ENCODE results near the gene HOXB9.

Gene HOXB9

DNA sequence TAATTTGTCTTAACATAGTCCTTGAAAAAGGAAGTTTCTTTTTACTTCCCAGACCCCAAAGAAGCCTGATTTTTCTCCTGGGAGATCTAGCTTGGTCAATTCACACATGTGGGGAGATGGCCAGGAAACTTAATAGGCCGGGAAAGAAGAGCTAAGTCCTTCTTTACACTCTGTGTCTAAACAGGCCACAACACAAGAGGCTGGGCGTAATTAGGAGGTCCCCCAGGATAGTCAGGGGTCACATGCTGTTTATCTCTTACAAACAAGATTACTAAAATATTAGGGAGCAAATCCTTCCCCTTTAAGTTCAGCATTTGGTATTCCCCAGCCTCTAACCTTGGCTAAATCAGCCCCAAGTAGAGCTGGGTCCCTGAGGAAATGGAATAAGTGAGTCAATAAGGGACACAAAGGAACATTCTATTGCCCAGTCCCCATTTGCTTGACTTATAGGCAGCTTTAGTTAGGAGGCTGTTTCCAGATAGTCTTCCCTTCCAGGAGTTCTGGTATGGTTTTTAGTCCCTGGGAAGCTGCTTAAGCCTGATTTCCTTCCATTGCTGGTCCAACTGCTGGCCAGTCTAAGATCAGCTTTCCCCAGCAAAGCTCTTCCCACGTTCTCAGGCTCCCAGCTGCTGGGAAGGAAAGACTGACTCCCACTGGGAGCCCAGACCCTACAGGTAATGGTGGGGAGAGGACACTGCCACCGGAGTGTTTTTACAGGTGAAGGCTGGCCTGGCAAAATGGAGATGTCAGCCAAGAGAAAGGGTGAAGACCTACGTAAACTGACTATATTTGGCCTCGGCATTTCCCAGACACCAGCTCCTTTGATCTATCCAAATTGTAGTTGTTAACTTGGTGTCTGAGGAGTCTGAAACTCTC, 14.1 kb upstream of the HOXB9 start:
- DNase-seq (ENCODE audit: low read depth in 1 of 2, low spot score in 1 of 2): no peak

DNA sequence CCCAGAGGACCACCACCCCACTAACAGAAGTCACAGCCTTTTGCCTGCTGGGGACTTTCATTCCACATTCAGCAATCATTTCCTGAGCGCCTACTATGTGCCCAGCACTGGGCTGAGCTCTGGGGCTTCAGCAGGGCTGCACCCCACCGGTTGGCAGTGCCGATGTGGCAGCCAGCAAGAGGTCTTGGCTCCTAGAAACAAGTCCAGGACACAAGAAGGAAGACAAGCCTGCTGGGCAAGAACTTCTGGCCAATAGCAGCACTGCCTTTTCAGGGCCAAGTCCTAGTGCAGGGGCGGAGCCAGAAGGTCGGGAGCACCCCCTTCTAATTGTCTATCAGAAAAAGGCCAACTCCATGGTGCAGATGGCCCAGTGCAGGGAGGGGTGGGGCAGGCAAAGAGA, 13.0 kb upstream of the HOXB9 start:
- no peak for DNase-seq (ENCODE audit: low read depth in 1 of 2, low spot score in 1 of 2)

DNA sequence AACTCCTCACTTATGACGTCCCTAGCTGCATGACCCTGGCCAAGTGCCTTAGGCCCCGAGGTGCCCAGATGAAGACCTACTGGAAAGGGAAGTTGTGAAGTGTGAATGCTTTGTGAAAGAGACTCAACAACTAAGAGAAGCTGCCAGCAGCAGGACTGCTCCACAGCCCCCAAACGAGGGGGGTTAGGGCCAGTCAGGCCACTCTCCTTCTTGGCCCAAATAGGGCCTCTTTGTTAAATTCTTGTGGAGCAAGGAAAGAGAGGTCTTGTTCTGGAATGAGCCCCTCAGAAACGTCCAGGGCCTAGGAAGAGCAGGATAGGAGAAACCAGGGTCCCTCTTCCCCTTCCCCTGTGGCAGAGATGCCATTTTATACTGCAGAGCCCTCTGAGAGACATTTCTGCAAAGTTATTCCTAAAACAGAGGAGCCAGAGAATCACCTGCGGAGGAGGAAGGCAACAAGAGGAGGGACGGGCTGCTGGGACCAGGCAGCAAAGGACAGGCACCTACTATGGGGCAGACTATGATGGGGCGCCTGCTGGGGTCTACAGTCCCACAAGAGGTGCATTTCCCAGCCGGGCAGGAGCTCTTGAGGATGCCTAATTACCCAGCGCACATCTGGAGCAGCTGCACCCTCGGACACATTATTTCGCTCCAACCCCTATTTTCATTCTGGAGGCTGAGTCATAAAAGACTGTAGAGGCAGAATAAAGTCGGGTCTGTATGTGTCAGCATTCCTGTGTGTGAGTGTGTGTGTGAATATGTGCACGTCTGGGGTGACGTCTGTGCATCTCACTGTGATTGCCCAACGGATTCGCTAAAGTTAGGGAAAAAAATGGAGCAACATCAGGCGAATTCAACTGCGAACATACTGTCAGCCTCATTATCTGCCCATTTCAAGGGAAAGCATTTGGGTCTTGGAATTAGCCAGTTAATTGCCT, 11.4 kb upstream of the HOXB9 start:
- no peak for DNase-seq (ENCODE audit: low read depth in 1 of 2, low spot score in 1 of 2)

DNA sequence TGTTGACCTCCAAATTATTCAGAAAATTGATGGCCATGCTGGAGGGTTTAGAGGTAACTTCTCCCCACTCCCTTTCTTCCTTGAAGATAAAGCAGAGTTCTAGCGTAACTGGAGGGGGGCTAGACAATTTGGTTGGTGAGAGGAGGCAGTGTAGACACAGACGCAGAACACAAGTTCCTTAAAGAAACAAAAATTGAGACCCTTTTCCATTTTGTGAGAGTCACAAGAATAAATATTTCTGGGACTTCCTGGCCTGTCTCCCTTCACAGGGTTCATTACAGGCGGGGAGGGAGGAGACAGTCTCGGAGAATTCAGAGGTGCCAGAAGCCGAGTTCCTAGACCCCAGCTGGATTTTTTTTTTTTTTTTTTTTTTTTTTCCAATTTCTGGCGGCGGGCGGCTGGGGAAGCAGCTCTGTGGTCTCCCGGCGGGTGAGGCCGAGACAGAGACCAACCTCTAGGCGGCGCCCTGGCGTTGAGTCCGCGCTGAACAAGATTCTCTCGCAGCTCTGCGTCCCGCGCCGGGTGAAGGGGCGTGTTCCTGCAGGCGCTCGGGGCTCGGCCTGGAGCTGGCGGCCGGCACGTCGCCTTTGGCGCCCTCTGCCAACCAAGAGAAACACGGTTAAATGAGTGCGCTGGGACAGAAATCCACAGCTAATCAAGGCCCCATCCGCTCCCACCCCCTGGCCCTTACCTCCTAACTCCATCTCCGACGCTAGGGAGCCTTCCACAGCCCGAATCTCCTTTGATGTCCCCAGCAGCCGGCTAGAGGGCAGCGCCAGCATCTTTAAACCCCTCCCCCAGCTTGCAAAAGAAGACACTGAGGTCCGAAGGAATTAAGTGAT, 10.2 kb upstream of the HOXB9 start:
- peak in 1 of 2 donors; percentile 51 for DNase-seq (ENCODE audit: low read depth in 1 of 2, low spot score in 1 of 2)

DNA sequence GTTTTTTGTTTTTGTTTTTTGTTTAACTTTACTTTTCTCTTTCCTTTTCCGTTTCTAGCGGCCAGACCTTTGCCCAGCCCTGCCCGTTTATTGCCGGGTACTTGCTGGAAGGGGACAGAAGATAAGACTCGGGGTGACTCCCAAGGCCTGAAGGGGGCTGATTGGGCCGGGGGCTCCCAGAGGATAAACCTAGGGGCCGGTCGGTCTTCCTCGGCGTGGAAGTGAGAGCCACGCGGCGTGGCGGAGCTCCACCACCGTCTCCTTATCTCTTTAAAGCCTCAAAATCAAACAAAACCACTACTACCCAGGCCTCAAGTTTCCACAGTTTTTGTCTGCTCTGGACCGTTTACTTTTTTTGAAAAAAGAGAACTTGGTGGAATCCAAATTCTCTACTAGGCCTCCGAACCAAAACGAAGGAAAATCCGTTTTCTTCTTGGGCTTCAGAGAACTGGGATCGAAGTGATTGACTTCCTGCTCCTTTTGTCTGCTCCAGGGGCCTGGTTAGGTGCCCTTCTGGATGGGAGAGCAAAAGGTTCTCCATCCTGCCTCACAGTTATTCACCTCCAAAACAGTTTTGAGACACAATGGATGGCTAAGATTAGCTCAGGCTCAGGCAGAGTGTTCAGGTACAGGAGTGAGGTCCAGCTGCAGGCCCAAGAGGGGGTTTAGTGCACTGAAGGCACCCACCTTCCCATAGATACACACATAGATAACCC, 8.5 kb upstream of the HOXB9 start:
- no peak for DNase-seq (ENCODE audit: low read depth in 1 of 2, low spot score in 1 of 2)

DNA sequence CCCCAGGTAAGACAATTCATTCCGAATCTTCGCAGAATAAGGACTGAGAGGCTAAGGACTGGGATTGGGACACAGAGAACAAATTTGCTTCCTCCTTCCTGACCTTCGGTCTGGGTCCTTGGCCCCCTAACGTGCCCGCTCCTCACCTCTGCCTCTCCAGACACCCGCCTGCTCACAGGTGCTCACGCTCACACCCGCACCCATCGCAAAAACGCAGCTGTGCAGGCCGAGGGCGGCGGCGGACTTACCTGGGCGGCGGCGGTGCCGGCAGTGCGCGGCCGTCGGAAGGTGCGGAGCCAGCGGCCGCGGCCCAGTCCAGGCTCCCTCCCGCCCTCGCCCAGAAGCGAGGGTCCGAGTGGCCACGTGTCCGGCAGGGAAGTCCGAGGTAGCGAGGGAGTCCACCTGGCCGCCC, 7.1 kb upstream of the HOXB9 start:
- no peak for DNase-seq (ENCODE audit: low read depth in 1 of 2, low spot score in 1 of 2)

DNA sequence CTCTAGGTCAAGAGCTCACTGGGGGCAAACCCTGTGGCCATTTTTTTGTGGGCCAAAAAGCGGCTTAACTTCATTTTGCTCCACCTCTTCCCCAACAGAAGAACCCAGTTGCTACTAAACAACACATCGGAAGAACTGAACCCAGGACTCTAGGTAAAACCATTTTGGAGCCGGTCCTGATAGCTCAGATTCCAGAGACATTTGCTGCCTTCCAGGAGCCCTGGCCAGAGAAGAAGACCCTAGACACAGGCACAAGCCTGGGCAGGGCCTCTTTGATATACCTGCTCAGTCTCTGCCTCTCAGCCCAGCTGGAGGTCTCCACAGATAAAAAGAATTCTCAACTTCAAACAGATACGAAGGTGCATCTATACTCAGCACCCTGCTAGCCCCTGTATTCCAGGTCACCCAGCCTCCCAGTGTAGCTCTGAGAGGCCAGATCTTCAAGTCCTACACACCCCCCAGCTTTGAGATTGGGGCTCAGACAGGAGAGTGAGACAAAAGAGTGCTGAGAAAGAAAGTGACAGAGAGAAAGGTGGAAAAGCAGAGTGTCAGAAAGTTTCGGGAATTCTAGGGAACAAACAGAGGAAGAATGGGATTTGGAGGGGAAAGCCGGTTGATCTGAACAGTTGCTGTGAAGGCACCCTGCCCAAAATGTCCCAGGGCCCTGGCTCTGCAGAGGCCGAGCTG, 6.6 kb upstream of the HOXB9 start:
- no peak for DNase-seq (ENCODE audit: low read depth in 1 of 2, low spot score in 1 of 2)

DNA sequence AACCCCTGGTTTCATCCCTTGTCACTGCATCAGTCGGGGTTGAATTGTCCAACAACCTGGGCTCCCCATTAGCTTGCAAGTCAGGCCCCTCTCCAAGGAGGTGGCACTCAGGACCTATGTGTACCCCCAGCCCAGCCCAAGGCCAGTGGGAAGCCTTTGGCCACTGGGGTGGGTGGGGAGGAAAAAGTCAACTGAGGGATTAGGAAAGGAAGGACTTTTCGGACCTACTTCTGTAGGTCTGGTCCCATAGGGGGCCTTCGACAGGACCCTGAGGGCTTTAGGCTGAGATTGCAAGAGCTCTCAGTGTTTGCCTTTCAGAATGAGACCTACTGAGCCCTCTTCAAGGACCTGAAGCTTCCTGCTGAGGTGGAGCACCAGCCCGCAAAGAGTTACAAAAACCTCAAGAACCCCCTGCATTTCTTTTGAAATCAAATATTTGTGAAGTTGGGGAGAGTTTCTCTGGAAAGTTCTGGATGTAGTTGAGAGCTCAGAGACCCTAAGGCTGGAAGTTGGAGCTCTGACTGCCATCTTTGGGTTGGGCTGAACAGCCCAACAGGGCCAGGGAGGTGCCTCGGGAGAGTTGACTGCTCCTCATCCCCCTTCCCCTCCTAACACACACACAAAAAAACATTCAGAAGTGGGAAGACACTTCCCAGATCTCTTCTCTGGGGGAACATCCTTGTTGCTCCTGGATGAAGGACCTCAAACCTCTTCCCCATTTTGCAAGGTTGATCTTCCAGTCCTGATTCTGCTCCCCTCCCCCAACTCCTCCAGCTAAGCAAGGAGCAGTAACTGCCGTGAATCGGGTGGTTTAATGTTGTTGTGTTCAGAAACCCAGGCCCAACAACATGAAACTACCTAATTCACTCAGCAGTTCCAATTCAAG, 5.8 kb upstream of the HOXB9 start:
- DNase-seq (ENCODE audit: low read depth in 1 of 2, low spot score in 1 of 2): no peak

DNA sequence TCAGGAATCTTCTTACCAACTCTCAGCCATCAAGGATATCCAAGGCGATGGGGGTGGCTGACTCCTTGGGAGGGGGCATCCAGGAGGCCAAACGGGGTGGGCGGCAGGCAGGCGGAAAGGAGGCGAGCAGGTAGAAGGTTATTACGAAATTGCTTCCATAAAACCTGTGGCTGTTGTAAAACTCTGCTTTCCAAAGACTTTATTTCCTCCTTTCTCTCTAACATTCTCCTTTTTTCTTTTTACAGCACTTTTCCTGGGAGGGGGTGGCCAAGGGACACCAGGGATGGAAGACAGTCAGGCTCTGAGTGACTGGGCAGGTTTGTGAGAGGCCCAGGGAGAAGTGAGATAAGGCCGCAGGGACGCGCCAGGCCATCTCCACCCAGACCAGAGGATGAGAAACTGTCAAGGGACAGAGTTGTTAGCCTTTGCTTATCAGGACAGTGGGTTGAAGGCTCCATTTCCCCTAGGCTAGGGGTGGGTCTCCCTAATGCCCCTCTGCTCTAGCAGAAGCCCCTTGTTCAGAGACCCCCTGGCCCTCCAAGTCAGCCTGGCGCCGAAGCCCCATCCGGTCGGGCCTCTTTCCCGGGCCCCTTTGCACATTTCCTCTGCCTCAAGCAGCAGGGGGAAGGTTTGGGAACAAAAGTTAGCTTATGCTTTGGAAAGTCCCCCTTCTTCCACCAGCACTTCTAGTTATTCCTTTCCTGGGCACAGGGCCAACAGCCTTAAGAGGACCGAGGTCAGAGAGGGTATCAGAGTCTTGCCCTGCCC, 5.0 kb upstream of the HOXB9 start:
- no peak for DNase-seq (ENCODE audit: low read depth in 1 of 2, low spot score in 1 of 2)

DNA sequence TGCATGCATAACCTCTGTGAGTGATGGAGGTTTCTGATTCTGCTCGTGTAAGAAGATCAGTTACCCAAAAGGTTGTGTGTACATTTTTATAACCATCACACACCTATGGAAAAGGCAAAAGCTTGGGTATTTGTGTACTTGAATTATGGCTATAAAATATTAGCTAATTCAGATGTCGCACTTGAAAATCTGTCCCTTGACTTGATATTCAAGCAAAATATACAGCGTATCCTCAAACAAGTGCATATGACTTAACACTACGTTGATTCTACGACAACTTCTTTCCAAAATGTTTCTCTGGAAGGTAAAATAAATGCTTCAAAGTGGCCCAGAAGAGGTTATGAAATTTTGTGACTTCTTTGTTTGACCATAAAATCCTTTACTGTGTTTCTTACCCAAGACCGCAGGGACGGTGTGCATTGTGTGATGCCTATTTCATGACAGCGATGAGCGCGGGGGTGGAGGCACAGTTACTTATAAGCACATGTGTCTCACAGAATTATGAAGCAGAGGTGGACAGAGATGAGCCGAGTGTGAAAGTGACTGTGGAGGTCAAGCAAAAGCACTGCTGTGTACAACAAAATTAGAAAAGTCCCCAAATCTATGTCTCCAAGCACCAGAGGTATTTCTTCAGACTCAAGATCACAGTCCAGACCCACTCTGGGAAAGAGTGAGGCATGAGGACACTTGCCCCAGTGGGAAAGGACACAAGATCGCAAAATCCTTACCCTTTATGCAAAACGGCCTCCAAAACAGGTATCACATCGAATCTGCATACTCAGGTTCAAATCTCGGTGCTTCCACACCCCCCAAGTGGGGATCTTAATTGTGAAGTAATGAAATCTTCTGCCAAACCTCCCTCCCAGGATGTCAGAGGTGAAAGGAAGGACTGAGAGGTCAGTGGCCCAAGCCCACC, 4.1 kb upstream of the HOXB9 start:
- DNase-seq (ENCODE audit: low read depth in 1 of 2, low spot score in 1 of 2): no peak

DNA sequence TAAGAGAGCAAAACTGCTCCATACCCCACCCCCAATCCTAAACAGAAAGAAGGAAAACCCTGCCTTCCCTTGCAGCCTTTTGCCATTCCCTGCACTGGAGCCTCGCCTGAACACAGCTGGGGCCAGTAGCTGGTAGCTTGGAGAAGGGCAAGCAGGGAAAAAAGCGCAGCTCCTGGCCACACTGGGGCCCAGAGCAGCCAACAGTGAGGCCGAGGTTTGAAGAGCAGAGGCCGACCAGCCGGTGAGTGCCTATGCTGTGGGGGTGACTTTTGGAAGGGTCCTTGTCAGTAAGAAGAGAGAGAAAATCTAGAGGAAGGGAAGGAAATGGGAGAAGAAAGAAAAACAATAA, 3.2 kb upstream of the HOXB9 start:
- DNase-seq (ENCODE audit: low read depth in 1 of 2, low spot score in 1 of 2): no peak

DNA sequence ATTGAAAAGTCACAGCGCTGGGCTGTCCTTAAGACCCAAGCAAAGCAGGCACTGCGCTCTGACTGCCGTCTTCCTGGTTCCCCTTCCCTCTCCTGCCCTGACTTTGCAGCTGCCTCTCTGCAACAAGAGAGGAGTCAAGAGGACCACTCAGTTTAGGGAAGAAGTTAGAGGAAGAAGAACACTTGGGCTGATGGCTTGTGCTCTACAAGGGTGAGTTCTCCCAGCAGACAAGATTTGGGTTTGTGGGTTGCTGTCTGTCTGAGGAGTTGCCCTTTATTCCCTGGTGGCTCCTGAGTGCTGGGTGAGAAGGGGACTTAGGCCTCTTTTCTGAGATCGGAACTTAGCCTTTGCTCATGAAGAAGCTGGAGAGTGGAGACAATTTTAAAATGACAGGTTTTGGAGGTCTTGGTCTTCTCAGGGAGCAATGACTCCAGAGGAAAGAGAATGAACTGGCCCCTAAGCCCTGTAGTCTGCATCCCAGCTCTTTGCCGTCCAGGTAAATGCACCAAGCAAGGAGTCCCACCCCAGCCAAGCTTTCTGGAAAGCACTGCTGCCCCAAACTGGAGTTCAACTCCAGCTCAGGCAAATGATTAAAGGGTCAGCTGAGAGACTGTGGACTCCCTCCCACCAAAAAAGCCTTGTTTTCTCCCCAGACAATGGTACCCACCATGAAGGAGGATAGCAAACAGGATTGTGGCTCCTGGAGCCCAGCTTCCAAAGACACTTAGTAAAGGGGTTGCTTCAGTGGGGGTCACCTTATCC, 2.7 kb upstream of the HOXB9 start:
- DNase-seq (ENCODE audit: low read depth in 1 of 2, low spot score in 1 of 2): no peak

DNA sequence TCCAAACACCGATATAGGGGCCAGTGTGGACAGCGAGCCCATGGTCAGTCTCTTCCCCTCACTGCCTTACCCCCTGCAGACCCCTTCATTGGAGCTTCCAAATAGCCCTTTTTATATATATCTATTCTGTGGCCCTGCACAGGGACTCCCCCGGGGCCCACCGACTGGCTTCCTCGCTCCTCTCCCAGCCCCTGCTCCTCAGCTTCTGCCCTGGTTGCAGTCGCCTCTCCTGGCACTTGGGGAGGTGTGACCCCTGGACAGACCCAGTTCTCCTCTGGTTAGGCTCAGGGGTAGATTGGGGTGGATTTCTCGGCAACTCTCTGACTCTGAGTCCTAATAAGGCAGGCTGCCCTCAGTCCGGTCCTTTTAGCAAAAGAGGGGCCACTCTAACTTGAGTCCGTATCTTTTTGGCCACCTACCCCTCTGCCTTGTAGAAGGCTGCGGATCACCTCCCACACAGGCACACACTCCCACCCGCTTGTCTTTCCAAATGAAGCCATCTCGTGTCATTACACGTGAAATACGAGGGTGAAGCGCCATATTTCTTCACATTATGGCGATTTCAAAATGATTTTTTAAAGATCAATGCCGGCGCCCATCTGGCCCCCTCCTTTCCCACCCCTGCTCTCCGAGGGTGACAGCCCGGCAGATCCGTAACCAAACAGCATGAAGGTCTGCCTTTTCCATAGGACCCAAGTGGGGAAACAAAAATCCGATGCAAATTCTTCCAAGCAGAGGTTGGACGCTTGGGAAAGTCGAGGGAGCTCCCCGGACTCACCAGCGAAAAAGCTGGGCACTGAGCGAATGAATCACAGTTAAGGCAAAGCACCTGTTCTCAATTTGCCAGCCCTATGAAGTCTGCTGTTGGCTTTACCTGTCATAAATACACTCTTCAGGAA, 1.7 kb upstream of the HOXB9 start:
- no peak for DNase-seq (ENCODE audit: low read depth in 1 of 2, low spot score in 1 of 2)

DNA sequence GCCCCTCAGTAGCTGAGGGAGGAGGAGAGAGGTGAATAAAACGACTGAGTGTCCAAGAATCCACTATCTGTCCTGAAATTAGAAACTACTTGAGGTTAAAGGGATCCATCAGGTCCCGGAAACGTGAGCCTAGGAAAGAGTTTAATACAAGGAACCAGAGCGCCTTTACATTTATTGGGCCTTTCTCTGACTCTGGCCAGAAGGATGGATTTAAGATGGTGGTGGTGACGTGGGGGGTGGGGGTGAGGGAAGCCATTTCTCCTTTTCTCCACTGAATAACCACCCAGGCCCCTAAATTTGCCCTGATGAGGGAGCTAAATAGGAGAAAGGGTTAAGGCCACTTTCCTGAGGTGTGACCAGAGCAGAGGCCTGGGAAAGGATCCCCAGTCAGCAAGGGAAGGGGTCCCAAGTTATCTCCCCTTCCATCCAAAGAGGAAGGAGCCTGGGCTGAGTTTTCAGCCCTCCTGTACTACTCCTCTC, 1.0 kb upstream of the HOXB9 start:
- DNase-seq (ENCODE audit: low read depth in 1 of 2, low spot score in 1 of 2): no peak

DNA sequence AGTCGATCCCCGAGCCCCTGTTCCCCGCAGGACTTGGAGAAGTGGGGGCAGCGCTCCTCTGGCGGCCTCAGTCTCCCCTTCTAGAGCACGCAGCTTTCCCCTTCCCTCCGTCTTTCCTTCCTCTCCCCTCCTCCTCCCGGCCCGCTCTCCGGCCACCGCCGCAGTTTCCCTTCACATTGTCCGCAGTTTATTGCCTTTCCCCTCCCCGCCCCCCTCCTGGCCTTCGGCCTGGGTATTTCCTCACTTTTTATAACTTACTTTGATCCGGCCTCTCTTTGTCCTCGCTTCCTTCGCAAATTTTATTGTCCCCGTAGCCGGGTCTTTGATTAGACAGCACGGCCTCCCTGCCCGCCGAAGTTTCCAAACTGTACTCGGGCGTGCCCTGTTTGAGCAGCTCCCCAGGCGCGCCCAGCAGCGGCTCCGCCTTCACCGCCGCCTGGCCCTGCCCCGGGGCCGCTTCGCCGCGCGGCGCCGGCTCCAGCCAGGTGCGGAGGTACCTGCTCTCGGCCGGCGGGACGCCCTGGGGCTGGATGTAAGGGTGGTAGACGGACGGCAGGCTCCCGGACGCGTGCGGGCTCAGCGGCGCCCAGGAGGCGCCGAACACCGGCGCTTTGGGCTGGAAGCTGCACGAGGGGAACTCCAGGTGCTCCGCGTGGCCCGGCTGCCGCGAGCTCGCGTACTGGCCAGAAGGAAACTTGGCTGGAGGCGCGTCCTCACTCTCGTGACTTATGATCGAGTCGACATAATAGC, 488 bp downstream of the HOXB9 start:
- DNase-seq (ENCODE audit: low read depth in 1 of 2, low spot score in 1 of 2): no peak

Measured in activated T-helper 1 cell treated with anti-CD3 and anti-CD28 coated beads, Interleukin-2, amount 50 U/mL, for 16 hours (primary cell).